ENCODE data around the gene MTCL3.
A peak's percentile ranks its signal among the peaks of the same experiment; 100 is the strongest.

Gene MTCL3

GRCh38 chr6:127458817-127459216, 60.3 kb downstream of the MTCL3 start:
- Mint-ChIP-seq H3K4me1 (ENCODE audit: low read depth) (peaks cover 16% of the 10 kb centered on the region), H3K9me3 (ENCODE audit: low read depth) (no peaks in the 10 kb centered on the region), H3K27ac (peak overlapping the region; percentile 38), H3K27me3 (no peaks in the 10 kb centered on the region), H3K36me3 (ENCODE audit: insufficient read depth) (no peaks in the 10 kb centered on the region), H3K4me3 (ENCODE audit: low read depth) (no peak overlapping the region)
- TF ChIP-seq, protein P1, sequence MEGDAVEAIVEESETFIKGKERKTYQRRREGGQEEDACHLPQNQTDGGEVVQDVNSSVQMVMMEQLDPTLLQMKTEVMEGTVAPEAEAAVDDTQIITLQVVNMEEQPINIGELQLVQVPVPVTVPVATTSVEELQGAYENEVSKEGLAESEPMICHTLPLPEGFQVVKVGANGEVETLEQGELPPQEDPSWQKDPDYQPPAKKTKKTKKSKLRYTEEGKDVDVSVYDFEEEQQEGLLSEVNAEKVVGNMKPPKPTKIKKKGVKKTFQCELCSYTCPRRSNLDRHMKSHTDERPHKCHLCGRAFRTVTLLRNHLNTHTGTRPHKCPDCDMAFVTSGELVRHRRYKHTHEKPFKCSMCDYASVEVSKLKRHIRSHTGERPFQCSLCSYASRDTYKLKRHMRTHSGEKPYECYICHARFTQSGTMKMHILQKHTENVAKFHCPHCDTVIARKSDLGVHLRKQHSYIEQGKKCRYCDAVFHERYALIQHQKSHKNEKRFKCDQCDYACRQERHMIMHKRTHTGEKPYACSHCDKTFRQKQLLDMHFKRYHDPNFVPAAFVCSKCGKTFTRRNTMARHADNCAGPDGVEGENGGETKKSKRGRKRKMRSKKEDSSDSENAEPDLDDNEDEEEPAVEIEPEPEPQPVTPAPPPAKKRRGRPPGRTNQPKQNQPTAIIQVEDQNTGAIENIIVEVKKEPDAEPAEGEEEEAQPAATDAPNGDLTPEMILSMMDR (IDR thresholded peaks at IDR 0.05; ENCODE audit: unreplicated experiment), result no peak
- DNase-seq (ENCODE audit: low spot score, unreplicated experiment), result no peak

DNA sequence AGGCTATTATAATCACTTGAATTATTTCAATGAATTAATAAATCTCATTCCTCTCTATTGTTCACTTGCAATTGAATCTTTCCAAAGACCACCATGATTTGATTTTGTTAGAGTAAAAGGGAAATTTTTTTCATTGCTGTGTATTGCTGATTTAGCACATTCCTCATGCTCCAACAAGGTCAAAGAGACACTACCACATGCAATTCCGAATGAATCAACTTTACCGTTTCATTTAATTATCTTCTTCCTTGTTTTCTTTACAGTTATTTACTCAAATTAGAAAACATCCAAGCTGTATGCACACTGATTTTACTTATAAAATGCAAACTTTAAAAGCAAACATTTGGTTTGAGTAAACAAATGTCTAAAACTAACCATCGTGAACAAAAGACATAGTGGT, 60.9 kb downstream of the MTCL3 start:
- TF ChIP-seq, protein P1 (IDR thresholded peaks at IDR 0.05; ENCODE audit: unreplicated experiment), result no peak
- no peak for DNase-seq (ENCODE audit: low spot score, unreplicated experiment)
- no peaks in the 10 kb centered on the region for H3K36me3 Mint-ChIP-seq (ENCODE audit: insufficient read depth)
- no peak overlapping the region for H3K27ac Mint-ChIP-seq
- H3K9me3 Mint-ChIP-seq (ENCODE audit: low read depth), result no peaks in the 10 kb centered on the region
- H3K4me3 Mint-ChIP-seq (ENCODE audit: low read depth), result no peak overlapping the region
- peaks cover 16% of the 10 kb centered on the region for H3K4me1 Mint-ChIP-seq (ENCODE audit: low read depth)
- H3K27me3 Mint-ChIP-seq, result no peaks in the 10 kb centered on the region

- H3K36me3 Mint-ChIP-seq (ENCODE audit: insufficient read depth), result no peaks in the 10 kb centered on the region
- H3K4me1 Mint-ChIP-seq (ENCODE audit: low read depth), result peaks cover 16% of the 10 kb centered on the region
- TF ChIP-seq, protein P1 (IDR thresholded peaks at IDR 0.05; ENCODE audit: unreplicated experiment), result no peak
- H3K4me3 Mint-ChIP-seq (ENCODE audit: low read depth), result no peak overlapping the region
- H3K9me3 Mint-ChIP-seq (ENCODE audit: low read depth), result no peaks in the 10 kb centered on the region
- no peak for DNase-seq (ENCODE audit: low spot score, unreplicated experiment)
- no peaks in the 10 kb centered on the region for H3K27me3 Mint-ChIP-seq
- no peak overlapping the region for H3K27ac Mint-ChIP-seq
Measured at GRCh38 chr6:127457456-127458064, 61.6 kb downstream of the MTCL3 start.

DNA sequence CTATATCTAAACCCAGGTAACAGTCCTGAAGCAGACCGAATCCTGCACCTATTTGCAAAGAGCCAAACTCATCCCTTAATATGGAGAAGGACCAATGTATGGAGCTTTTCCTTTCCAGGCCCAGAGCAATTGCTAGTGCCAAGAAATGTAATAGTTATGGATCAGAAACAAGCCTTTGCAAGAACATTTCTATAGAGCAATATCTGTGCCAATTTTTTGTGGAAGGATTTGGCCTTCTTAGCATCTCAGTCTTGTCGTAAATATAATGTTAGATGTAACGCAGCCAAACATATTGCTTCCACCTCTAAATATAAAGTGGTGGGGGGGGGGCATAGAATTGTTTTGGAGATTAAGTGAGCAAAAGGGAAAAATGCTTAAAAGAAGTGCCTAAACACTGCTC, 62.7 kb downstream of the MTCL3 start:
- H3K27me3 Mint-ChIP-seq, result no peaks in the 10 kb centered on the region
- H3K4me3 Mint-ChIP-seq (ENCODE audit: low read depth), result no peak overlapping the region
- no peak for DNase-seq (ENCODE audit: low spot score, unreplicated experiment)
- no peak overlapping the region for H3K27ac Mint-ChIP-seq
- no peaks in the 10 kb centered on the region for H3K9me3 Mint-ChIP-seq (ENCODE audit: low read depth)
- peaks cover 16% of the 10 kb centered on the region for H3K4me1 Mint-ChIP-seq (ENCODE audit: low read depth)
- no peaks in the 10 kb centered on the region for H3K36me3 Mint-ChIP-seq (ENCODE audit: insufficient read depth)
- TF ChIP-seq, protein P1 (IDR thresholded peaks at IDR 0.05; ENCODE audit: unreplicated experiment), result no peak

DNA sequence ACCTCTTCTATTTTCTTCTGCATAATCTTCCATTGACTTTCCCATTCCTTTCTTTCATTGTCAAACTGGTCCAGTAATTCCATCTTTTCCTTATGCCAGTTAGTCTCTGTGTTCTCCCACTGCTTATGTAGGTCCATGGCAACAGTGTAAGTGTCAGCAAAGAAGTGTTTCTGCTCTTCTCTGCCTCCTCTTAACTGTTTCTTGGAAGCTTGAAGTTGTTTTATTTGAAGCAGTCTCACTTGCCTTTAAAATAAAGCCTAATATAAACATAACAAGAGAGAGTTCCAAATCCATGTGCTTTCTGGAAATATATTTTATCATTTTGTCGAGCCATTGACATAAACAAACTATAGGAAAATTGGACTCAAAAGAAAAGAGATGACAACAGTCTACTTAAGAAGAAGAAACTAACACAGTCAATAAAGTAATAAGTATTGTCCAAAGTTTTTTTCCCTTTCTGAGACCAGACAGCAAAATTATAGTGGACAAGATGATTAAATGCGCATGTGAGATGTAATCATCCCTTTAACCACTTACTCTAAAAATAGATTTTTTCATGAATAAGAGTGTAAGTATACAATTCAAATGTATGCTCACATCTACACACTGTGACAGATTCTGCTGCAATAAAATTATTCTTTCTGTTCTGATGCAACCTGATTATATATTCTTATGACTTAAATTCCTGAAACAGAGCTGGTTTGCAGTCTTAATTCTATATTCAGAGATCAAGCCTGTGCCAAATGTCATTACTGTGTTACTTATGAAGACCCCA, 65.1 kb downstream of the MTCL3 start:
- H3K36me3 Mint-ChIP-seq (ENCODE audit: insufficient read depth), result no peaks in the 10 kb centered on the region
- H3K4me1 Mint-ChIP-seq (ENCODE audit: low read depth), result peaks cover 11% of the 10 kb centered on the region
- no peaks in the 10 kb centered on the region for H3K27me3 Mint-ChIP-seq
- no peak for DNase-seq (ENCODE audit: low spot score, unreplicated experiment)
- H3K4me3 Mint-ChIP-seq (ENCODE audit: low read depth), result no peak overlapping the region
- no peak overlapping the region for H3K27ac Mint-ChIP-seq
- TF ChIP-seq, protein P1 (IDR thresholded peaks at IDR 0.05; ENCODE audit: unreplicated experiment), result no peak
- no peaks in the 10 kb centered on the region for H3K9me3 Mint-ChIP-seq (ENCODE audit: low read depth)
